Endothelial cell of umbilical vein (primary cell): ENCODE results near the gene CCDC12. TPM values are rescaled to one million over a fixed set of nuclear protein-coding genes. Genes with fewer than 3 reads are reported as not detected.

Experiments
- BruUV-seq: library from RNA; stranded (reverse); fragments of 400-500 nt; replicated peaks from 2 replicates; lab custom pipeline; 2021; lab: Mats Ljungman, UMichigan
- CTCF ChIA-PET: fragments of 300-600, 350-600 bp; sonication (Branson Sonifier 250); formaldehyde crosslinking; loops from one replicate; lab custom pipeline; 2021; ENCODE audit warnings: antibody characterized with exemption, inconsistent platforms; lab: Charles Lee
- POLR2A ChIA-PET: fragments of 300-600, 350-600 bp; sonication (Branson Sonifier 250); formaldehyde crosslinking; loops from one replicate; lab custom pipeline; 2021; ENCODE audit warnings: antibody characterized with exemption, inconsistent platforms; lab: Charles Lee
- DNase-seq: peaks from one replicate; pipeline ENCODE4 v3.0.0-alpha.2; 2011; ENCODE audit warnings: low read depth, low spot score
- FAIRE-seq: peaks from 2 replicates; lab custom pipeline; 2011; peaks lifted over from hg19 to GRCh38; lab: Jason Lieb, UNC
- H2AFZ ChIP-seq: 2 replicates; pipeline ENCODE4 v1.6.0; 2012; ENCODE audit warnings: low read depth, low read length, control low read depth, inconsistent platforms
- H3K27ac ChIP-seq: 2 replicates; pipeline ENCODE4 v1.5.1; 2011; ENCODE audit warnings: low read depth, mild to moderate bottlenecking, control low read depth, low read length, moderate library complexity; ENCODE audit not compliant: insufficient read depth
- H3K27me3 ChIP-seq, 2 experiments: 2 replicates each; pipeline versions ENCODE4 v1.6.0 to v1.6.1; 2011; ENCODE audit warnings: low read length in 2 of 2, mixed read lengths in 1 of 2; ENCODE audit not compliant: control insufficient read depth in 2 of 2, insufficient read depth in 2 of 2
- H3K36me3 ChIP-seq, 2 experiments: 2 replicates in 1 of 2; 3 replicates in 1 of 2; pipeline ENCODE4 v1.5.1; 2011; ENCODE audit warnings: low read length in 2 of 2, mild to moderate bottlenecking in 1 of 2, moderate library complexity in 1 of 2; ENCODE audit not compliant: control insufficient read depth in 2 of 2, insufficient read depth in 2 of 2; ENCODE audit errors: extremely low read depth in 1 of 2
- H3K4me1 ChIP-seq: 3 replicates; pipeline ENCODE4 v1.5.1; 2011; ENCODE audit warnings: mild to moderate bottlenecking, low read length; ENCODE audit not compliant: control insufficient read depth, insufficient read depth; ENCODE audit errors: extremely low read depth
- H3K4me2 ChIP-seq: 2 replicates; pipeline ENCODE4 v1.6.1; 2011; ENCODE audit warnings: low read length, control low read depth, mixed read lengths; ENCODE audit not compliant: insufficient read depth
- H3K4me3 ChIP-seq, 3 experiments: fragments of 200-600 bp in 1 of 3; sonication (generic), shearing (Covaris generic) in 1 of 3; replicated peaks in 1 of 3; 2 replicates each; pipeline ENCODE4 v1.5.1; 2011 to 2016; ENCODE audit warnings: control low read depth in 3 of 3, low read length in 3 of 3, mild to moderate bottlenecking in 2 of 3, inconsistent platforms in 1 of 3, low read depth in 1 of 3, moderate library complexity in 1 of 3; ENCODE audit not compliant: insufficient read depth in 1 of 3
- H3K79me2 ChIP-seq: 2 replicates; pipeline ENCODE4 v1.6.0; 2012; ENCODE audit warnings: low read length, inconsistent platforms; ENCODE audit not compliant: control insufficient read depth, insufficient read depth
- H3K9ac ChIP-seq: replicated peaks from 2 replicates; pipeline ENCODE3; 2011; ENCODE audit warnings: low read length, control low read depth; ENCODE audit not compliant: insufficient read depth; ENCODE audit errors: extremely low read depth
- H3K9me1 ChIP-seq: replicated peaks from 3 replicates; pipeline ENCODE4 v1.6.0; 2011; ENCODE audit warnings: mild to moderate bottlenecking, low read length; ENCODE audit not compliant: control insufficient read depth, insufficient read depth; ENCODE audit errors: extremely low read depth
- H3K9me3 ChIP-seq: replicated peaks from 2 replicates; pipeline ENCODE4 v1.5.1; 2012; ENCODE audit warnings: low read length, inconsistent platforms; ENCODE audit not compliant: control insufficient read depth, insufficient read depth
- H4K20me1 ChIP-seq: replicated peaks from 2 replicates; pipeline ENCODE3; 2011; ENCODE audit warnings: mild to moderate bottlenecking, low read length; ENCODE audit not compliant: control insufficient read depth, insufficient read depth; ENCODE audit errors: extremely low read depth
- CTCF ChIP-seq, 2 donors: IDR thresholded peaks; 1 replicate in 1 of 2; 2 replicates in 1 of 2; pipeline ENCODE4 v1.5.1; 2011; ENCODE audit warnings: low read length in 2 of 2, mild to moderate bottlenecking in 2 of 2, moderate library complexity in 2 of 2, control low read depth in 1 of 2, inconsistent platforms in 1 of 2, low read depth in 1 of 2; ENCODE audit not compliant: insufficient read depth in 1 of 2; ENCODE audit errors: extremely low read depth in 1 of 2
- EZH2 ChIP-seq: IDR thresholded peaks from 2 replicates; pipeline ENCODE4 v1.6.1; 2012; ENCODE audit warnings: borderline replicate concordance, low read depth, mild to moderate bottlenecking, moderate library complexity, low read length, inconsistent platforms; ENCODE audit not compliant: severe bottlenecking
- FOS ChIP-seq: IDR thresholded peaks from 2 replicates; pipeline ENCODE4 v1.6.1; 2011; ENCODE audit warnings: mild to moderate bottlenecking, low read length, moderate library complexity, borderline replicate concordance; ENCODE audit not compliant: insufficient read depth
- GATA2 ChIP-seq: IDR thresholded peaks from 2 replicates; pipeline ENCODE4 v1.7.0; 2011; ENCODE audit warnings: low read depth, mild to moderate bottlenecking, moderate library complexity, mixed read lengths, low read length; ENCODE audit not compliant: insufficient read length, insufficient read depth
- JUN ChIP-seq: IDR thresholded peaks from 2 replicates; pipeline ENCODE4 v1.6.1; 2011; ENCODE audit warnings: borderline replicate concordance, low read depth; ENCODE audit not compliant: insufficient read length, insufficient read depth
- MAX ChIP-seq: IDR thresholded peaks from 2 replicates; pipeline ENCODE4 v1.6.1; 2011; ENCODE audit not compliant: insufficient read depth, insufficient read length
- MYC ChIP-seq: IDR thresholded peaks from one replicate; pipeline ENCODE4 v1.6.1; 2011; ENCODE audit warnings: mild to moderate bottlenecking, low read depth, low read length
- POLR2A ChIP-seq: IDR thresholded peaks from 2 replicates; pipeline ENCODE4 v1.6.1; 2012; ENCODE audit warnings: low read depth, mild to moderate bottlenecking, control low read depth, low read length
- POLR2AphosphoS5 ChIP-seq: IDR thresholded peaks from 2 replicates; pipeline ENCODE4 v1.6.1; 2012; ENCODE audit warnings: low read depth, mild to moderate bottlenecking, control low read depth, low read length, moderate library complexity; ENCODE audit not compliant: insufficient read depth
- dilution Hi-C: fragments of 300-500 bp; cut with MboI; formaldehyde crosslinking; loops from one replicate; pipeline ENCODE4 v1.15.0; 2019; ENCODE audit warnings: low sequenced_read_pairs; ENCODE audit not compliant: extremely low pct_ligation_motif_present
- intact Hi-C: fragments of 100-400 bp; cut with micrococcal nuclease; formaldehyde crosslinking; loops from one replicate; pipeline ENCODE4 v1.10.0; 2022
- polyA plus RNA-seq, 4 experiments: library from polyadenylated mRNA; depleted of rRNA in 3 of 4; stranded (reverse) in 3 of 4; unstranded in 1 of 4; fragments of >200 nt; gene quantifications; 2 replicates each; pipeline versions ENCODE4 v1.2.1 to v1.2.3, GENCODE V29; 2011 to 2012; ENCODE audit warnings: missing spikeins in 1 of 4
- total RNA-seq: library from RNA; stranded (reverse); gene quantifications from 2 replicates; pipeline ENCODE4 v1.2.3, GENCODE V29; 2021

The CCDC12 gene
- total and polyA plus RNA-seq, 2 donors (not counting 3 experiments of a cell fraction or from before 2014, with no cell fraction given): 35.1 to 50.5 TPM

GRCh38 chr3:46922426-46922825, 54.1 kb downstream of the CCDC12 start:
- no peaks in the 10 kb centered on the region for H4K20me1 ChIP-seq
- H3K27me3 ChIP-seq: no peaks in the 10 kb centered on the region
- POLR2A ChIA-PET: no interaction called here
- H3K9me1 ChIP-seq: no peaks in the 10 kb centered on the region
- no peak overlapping the region for H2AFZ ChIP-seq
- peaks cover 16% of the 10 kb centered on the region for H3K79me2 ChIP-seq
- no peak overlapping the region for H3K4me3 ChIP-seq
- peaks cover 15% of the 10 kb centered on the region for H3K4me1 ChIP-seq
- intact Hi-C loops (loop anchor here (2.0 to 10.0 kb wide), 2 partner anchors 240 to 402 kb away; no protein-coding TSS in a partner anchor), dilution Hi-C loops (no loop called here)
- DNase-seq (no peak), FAIRE-seq (no peak)
- H3K9me3 ChIP-seq: no peaks in the 10 kb centered on the region
- CTCF ChIA-PET: interaction anchor here (1.2 to 2.9 kb wide), 9 partner anchors 25 to 401 kb away, joined by 3 to 50 read pairs (median 17); partner anchors contain the start of gene CCDC12
- no peak overlapping the region for H3K27ac ChIP-seq
- no peak overlapping the region for H3K9ac ChIP-seq
- peaks cover 8 to 43% of the 10 kb centered on the region in 2 experiments for H3K36me3 ChIP-seq
- H3K4me2 ChIP-seq: no peak overlapping the region
- BruUV-seq: no TSS peak
- TF ChIP-seq MYC (no peak), POLR2A (no peak), POLR2AphosphoS5 (no peak), FOS (no peak), GATA2 (no peak), CTCF (IDR thresholded peaks at IDR 0.05; ENCODE audit: extremely low read depth in 1 of 2, insufficient read depth in 1 of 2, low read depth in 1 of 2, low read length in 2 of 2) (no peak), EZH2 (no peak), JUN (no peak), MAX (no peak)
